ENCODE data around the gene HNRNPF.
"Not testable (repeated sequence)": the region's sequence is repeated elsewhere in the genome, so short reads cannot be mapped to it uniquely, and the experiment has no call there.

The HNRNPF gene

GRCh38 chr10:43344051-43344450, 64.9 kb downstream of the HNRNPF start:
- FAIRE-seq = no peak

GRCh38 chr10:43343126-43343525, 65.9 kb downstream of the HNRNPF start:
- no peak for FAIRE-seq

DNA sequence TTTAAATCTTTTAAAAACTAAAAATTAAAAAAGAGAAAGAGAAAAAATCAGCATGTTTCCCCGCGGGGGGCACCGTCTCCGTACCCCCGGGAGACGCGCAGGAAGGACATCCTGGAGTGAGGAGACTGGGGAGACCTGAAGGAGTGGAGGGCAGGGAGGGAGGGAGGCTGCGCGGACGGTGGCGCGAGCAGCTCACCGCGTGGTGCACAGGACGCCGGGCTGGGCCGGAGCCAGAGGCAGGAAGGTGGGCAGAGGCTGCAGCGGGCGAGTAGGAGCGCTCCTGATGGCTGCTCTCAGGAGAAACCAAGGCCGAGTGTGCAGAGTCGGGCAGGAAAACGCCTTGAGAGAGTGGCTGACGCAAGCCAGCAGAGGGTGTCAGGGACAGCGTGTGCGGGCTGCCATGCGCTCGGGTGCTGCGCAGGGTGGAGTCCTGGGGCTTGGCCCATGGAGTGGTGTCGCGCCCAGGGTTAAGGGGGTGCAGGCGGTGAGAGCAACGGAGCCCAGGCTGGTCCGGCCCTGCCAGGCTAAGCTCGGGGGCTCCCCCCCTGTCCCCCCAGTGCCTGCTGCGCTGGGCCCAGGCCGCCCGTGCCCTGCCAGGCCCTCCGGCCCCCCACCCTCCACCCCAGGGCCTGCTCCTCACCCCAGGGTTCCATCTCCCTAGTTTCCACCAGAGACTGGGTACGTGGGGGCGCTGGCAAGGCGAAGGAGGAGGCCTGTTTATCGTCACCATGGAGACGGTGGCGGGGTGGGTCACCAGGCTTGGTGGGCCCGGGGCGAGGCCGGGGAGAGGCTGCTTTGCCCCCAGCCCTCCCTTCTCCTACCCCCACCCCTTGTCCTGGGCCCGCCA, 66.5 kb downstream of the HNRNPF start:
- FAIRE-seq = no peak

GRCh38 chr10:43341450-43341849, 67.5 kb downstream of the HNRNPF start:
- FAIRE-seq = no peak

DNA sequence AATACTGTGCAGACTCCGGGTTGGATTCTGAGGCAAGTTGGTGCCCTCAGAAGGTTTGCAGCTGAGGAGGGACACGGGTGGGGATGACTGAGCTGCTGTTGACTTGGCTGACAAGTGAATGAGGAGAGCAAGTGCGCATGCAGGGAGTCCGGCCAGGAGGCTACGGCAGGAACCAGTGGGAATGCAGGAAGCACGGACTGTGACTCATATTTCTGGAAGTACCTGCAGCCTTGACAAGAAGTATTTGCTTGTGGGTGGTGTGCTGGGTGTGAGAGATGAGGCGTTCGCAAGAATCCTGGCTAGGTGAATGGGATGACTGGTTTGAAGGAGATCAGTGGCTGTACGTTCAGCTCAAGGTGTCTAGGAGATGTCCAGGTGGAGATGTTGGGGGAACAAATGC, 68.4 kb downstream of the HNRNPF start:
- FAIRE-seq = no peak

DNA sequence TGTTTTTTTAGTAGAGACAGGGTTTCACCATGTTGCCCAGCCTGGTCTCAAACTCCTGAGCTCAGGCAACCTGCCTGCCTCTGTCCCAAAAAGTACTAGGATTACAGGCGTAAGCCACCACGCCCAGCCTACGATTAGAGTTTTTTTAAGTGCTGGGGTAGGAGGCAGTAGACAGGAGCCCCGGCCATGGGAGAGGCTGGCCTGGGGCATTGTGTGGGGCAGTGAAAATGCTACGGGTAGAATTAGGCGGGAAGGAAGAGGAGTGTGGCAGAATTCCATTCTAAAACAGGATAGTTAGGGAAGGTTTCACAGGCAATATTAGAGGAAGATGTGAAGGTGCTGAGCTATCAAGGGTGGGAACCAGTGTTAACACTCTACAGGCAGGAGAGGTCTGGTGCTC, 68.9 kb downstream of the HNRNPF start:
- no peak for FAIRE-seq

DNA sequence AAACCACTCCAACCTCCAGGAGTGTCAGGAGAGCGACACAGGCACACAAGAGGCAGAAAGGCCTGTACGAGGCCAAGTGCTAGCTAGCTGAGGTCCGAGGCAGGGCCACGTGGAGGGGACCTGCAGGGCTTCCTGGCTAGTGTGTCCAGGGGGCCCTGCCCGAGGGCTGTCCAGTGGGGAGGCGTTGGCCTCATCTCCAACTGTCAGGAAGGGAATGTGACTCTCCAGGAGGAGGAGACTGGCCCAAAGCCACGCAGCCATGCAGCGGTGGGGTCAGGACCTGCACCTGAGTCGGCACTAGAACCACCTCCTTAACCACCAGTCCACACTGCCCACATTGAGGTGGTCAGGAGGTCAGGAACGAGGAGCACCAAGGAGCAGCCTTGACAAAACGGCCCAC, 69.8 kb downstream of the HNRNPF start:
- FAIRE-seq = no peak

DNA sequence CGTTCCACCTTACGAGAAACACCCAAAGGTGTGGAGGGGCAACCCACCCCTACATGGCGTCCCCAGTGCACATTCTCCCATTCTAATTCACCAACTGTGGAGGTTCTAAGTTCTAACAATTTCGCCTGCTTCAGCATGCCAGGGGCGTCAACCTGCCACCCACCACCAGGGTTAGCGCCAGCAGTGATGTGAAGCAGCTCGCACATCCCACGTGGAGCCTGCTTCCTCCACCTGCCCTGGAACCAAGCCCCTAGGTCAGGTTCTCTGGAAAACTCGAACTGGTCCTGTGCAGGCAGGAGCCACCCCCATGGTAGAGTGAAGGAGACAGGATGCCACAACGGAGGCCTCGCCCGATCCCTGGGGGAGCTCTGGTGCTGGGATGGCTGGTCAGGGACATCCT, 70.9 kb downstream of the HNRNPF start:
- no peak for FAIRE-seq

- not testable (repeated sequence) for FAIRE-seq
Observed at GRCh38 chr10:43337536-43337935, 71.5 kb downstream of the HNRNPF start.

- no peak for FAIRE-seq
Observed at GRCh38 chr10:43336641-43337318, 72.2 kb downstream of the HNRNPF start.

GRCh38 chr10:43336061-43336460, 72.9 kb downstream of the HNRNPF start:
- no peak for FAIRE-seq

All from G401.6 (cell line).